K562 (cell line): Measurements from ENCODE around the gene GLP1R. TPM values are rescaled to one million over a fixed set of nuclear protein-coding genes. Genes with fewer than 3 reads are reported as not detected.

ENCODE experiments used
- ATAC-seq: fragments of 200-7000 bp; cut with Tn5 transposase; 3 replicates; pipeline ENCODE4 v1.9.1; 2020; ENCODE audit warnings: moderate library complexity
- BruUV-seq: library from RNA; stranded (reverse); fragments of 400-500 nt; replicated peaks from 2 replicates; lab custom pipeline; 2021; lab: Mats Ljungman, UMichigan
- CTCF ChIA-PET: fragments of 300-600 bp; formaldehyde crosslinking; extraction: SDS; loops from one replicate; lab custom pipeline; 2021; ENCODE audit warnings: low intra/inter-chr PET ratio; lab: Yijun Ruan, JAX
- POLR2A ChIA-PET: fragments of 300-600, 350-650 bp; sonication (Branson Sonifier 250); formaldehyde crosslinking; extraction: SDS; loops from one replicate; lab custom pipeline; 2021; ENCODE audit warnings: antibody characterized with exemption, inconsistent platforms; lab: Yijun Ruan, JAX
- DNase-seq, 4 experiments: peaks; one replicate each; pipeline versions ENCODE4 v3.0.0 to v3.0.0-alpha.2; 2011 to 2018; ENCODE audit warnings: low spot score in 3 of 4, mixed read lengths in 3 of 4; ENCODE audit errors: extremely low read depth in 1 of 4
- FAIRE-seq: peaks from 2 replicates; lab custom pipeline; 2011; peaks lifted over from hg19 to GRCh38; lab: Jason Lieb, UNC
- H2AFZ ChIP-seq: 2 replicates; pipeline ENCODE4 v1.6.0; 2011; ENCODE audit warnings: low read depth, low read length, control low read depth, inconsistent platforms
- H3K27ac ChIP-seq: fragments of 200-600 bp; 3 replicates; pipeline ENCODE4 v1.8.0; 2011; ENCODE audit warnings: low read depth, mild to moderate bottlenecking, control low read depth, inconsistent platforms, low read length, moderate library complexity, mixed read lengths; ENCODE audit errors: extremely low read depth
- H3K27me3 ChIP-seq, 2 experiments: fragments of 300-600 bp in 1 of 2; 2 replicates in 1 of 2; 3 replicates in 1 of 2; pipeline versions ENCODE4 v1.6.0 to v1.8.0; 2011; ENCODE audit warnings: inconsistent platforms in 2 of 2, low read length in 2 of 2, mild to moderate bottlenecking in 1 of 2, mixed read lengths in 1 of 2, moderate library complexity in 1 of 2; ENCODE audit not compliant: control insufficient read depth in 2 of 2, insufficient read depth in 2 of 2
- H3K36me3 ChIP-seq: fragments of 300-600 bp; 3 replicates; pipeline ENCODE4 v1.8.0; 2011; ENCODE audit warnings: mild to moderate bottlenecking, low read length, inconsistent platforms; ENCODE audit not compliant: control insufficient read depth, insufficient read depth
- H3K4me1 ChIP-seq, 2 experiments: fragments of 200-600 bp in 1 of 2; replicated peaks in 1 of 2; 2 replicates in 1 of 2; 3 replicates in 1 of 2; pipeline versions ENCODE4 v1.5.1 to v1.8.0; 2011; ENCODE audit warnings: inconsistent platforms in 2 of 2, low read length in 2 of 2, mild to moderate bottlenecking in 1 of 2, mixed read lengths in 1 of 2, moderate library complexity in 1 of 2; ENCODE audit not compliant: control insufficient read depth in 2 of 2, insufficient read depth in 2 of 2
- H3K4me2 ChIP-seq: 2 replicates; pipeline ENCODE4 v1.6.1; 2011; ENCODE audit warnings: low read length, control low read depth, inconsistent platforms, mixed read lengths; ENCODE audit not compliant: insufficient read depth
- H3K4me3 ChIP-seq: fragments of 200-600 bp; sonication (generic), shearing (Covaris generic); 2 replicates; pipeline ENCODE4 v1.5.1; 2016; ENCODE audit warnings: control low read depth, inconsistent platforms
- H3K79me2 ChIP-seq: fragments of 200-600 bp; 3 replicates; pipeline ENCODE4 v1.8.0; 2011; ENCODE audit warnings: low read length, inconsistent platforms; ENCODE audit not compliant: control insufficient read depth, insufficient read depth
- H3K9ac ChIP-seq, 2 experiments: 2 replicates each; pipeline versions ENCODE4 v1.6.0 to v1.6.1; 2011; ENCODE audit warnings: low read depth in 2 of 2, low read length in 2 of 2, control low read depth in 1 of 2, inconsistent platforms in 1 of 2, mild to moderate bottlenecking in 1 of 2, mixed read lengths in 1 of 2; ENCODE audit not compliant: insufficient read depth in 1 of 2
- H3K9me1 ChIP-seq: one replicate; pipeline ENCODE4 v1.6.0; 2011; ENCODE audit warnings: inconsistent platforms, mild to moderate bottlenecking, low read length, moderate library complexity; ENCODE audit not compliant: control insufficient read depth, insufficient read depth
- H3K9me3 ChIP-seq: replicated peaks from 2 replicates; pipeline ENCODE4 v1.5.1; 2011; ENCODE audit warnings: low read depth, low read length, inconsistent platforms; ENCODE audit not compliant: control insufficient read depth, insufficient read depth
- H4K20me1 ChIP-seq: replicated peaks from 2 replicates; pipeline ENCODE4 v1.6.1; 2011; ENCODE audit warnings: low read length, inconsistent platforms, mixed read lengths; ENCODE audit not compliant: control insufficient read depth, insufficient read depth
- ARID1B ChIP-seq: fragments of 450-650 bp; IDR thresholded peaks from 2 replicates; pipeline ENCODE4 v1.6.1; 2016; ENCODE audit warnings: antibody characterized with exemption, mild to moderate bottlenecking, inconsistent platforms
- CREB1 ChIP-seq, 2 experiments: sonication (generic) in 1 of 2; formaldehyde crosslinking in 1 of 2; IDR thresholded peaks; 2 replicates each; pipeline versions ENCODE4 v1.6.1 to v1.8.0; 2012 to 2022; ENCODE audit warnings: inconsistent platforms in 1 of 2, mild to moderate bottlenecking in 1 of 2, missing genetic modification reagents in 1 of 2, moderate library complexity in 1 of 2
- CREB3L1 ChIP-seq: fragments of 450-650 bp; IDR thresholded peaks from 2 replicates; pipeline ENCODE4 v1.6.1; 2014; ENCODE audit warnings: low read depth, mild to moderate bottlenecking, moderate library complexity, borderline replicate concordance
- HDAC6 ChIP-seq: IDR thresholded peaks from 2 replicates; pipeline ENCODE4 v1.6.1; 2012; ENCODE audit warnings: low read depth, mild to moderate bottlenecking, control low read depth, inconsistent platforms, low read length, moderate library complexity
- MED1 ChIP-seq: sonication (generic); formaldehyde crosslinking; IDR thresholded peaks from 2 replicates; pipeline ENCODE4 v1.8.1; 2023; ENCODE audit warnings: missing genetic modification reagents, borderline replicate concordance
- SFPQ ChIP-seq: fragments of 200-400 bp; formaldehyde crosslinking; IDR thresholded peaks from 2 replicates; pipeline ENCODE4 v1.6.1; 2017; ENCODE audit warnings: mild to moderate bottlenecking, low read depth, low read length, moderate library complexity
- TAF1 ChIP-seq: IDR thresholded peaks from 2 replicates; pipeline ENCODE4 v1.6.1; 2011; ENCODE audit warnings: mild to moderate bottlenecking, low read length, moderate library complexity; ENCODE audit not compliant: insufficient read depth, control insufficient read depth, severe bottlenecking; ENCODE audit errors: extremely low read depth
- TCF15 ChIP-seq: fragments of 250-450 bp; sonication (Bioruptor Pico); IDR thresholded peaks from 2 replicates; pipeline ENCODE4 v1.8.0; 2022; ENCODE audit warnings: moderate library complexity, mild to moderate bottlenecking, inconsistent platforms
- ZFP1 ChIP-seq: fragments of 450-650 bp; formaldehyde crosslinking; IDR thresholded peaks from 2 replicates; pipeline ENCODE4 v1.4.0; 2020; ENCODE audit warnings: mild to moderate bottlenecking, mixed read lengths
- WGBS: fragments of 100-300 bp; shearing (Covaris generic); methylation state at CpG from one replicate; pipeline ENCODE4 v1.1.6; 2016; ENCODE audit warnings: low coverage, mixed read lengths; ENCODE audit not compliant: insufficient coverage; ENCODE audit errors: missing lambda C conversion rate; 5-methylcytosine and 5-hydroxymethylcytosine counted together
- in situ Hi-C: fragments of 300-500 bp; cut with MboI; formaldehyde crosslinking; loops from 4 replicates; pipeline ENCODE4 v1.15.0; 2018; ENCODE audit warnings: inconsistent platforms, mixed read lengths
- intact Hi-C: fragments of 100-400 bp; cut with micrococcal nuclease; formaldehyde crosslinking; loops from 2 replicates; pipeline ENCODE4 v1.14.2; 2022
- polyA plus RNA-seq, 8 experiments: library from polyadenylated mRNA; depleted of rRNA in 4 of 8; stranded (reverse) in 5 of 8; unstranded in 3 of 8; fragments of >200 nt; fragmentation: Nextera tagmentation in 2 of 8; fragmentation: Illumina TruSeq in 1 of 8; extraction: Ambion mirVana in 2 of 8; extraction: Trizol in 1 of 8; gene quantifications; 2 replicates each; pipeline versions ENCODE4 v1.2.1 to v1.2.3, GENCODE V29; 2011 to 2014; ENCODE audit warnings: inconsistent platforms in 1 of 8, missing spikeins in 1 of 8
- total RNA-seq, 7 experiments: library from RNA; depleted of rRNA in 6 of 7; stranded (reverse); fragments of >200 nt in 6 of 7; fragmentation: Illumina TruSeq in 2 of 7; extraction: Trizol in 2 of 7; gene quantifications; 2 replicates each; pipeline versions ENCODE4 v1.2.1 to v1.2.3, GENCODE V29; 2011 to 2021; ENCODE audit warnings: low replicate concordance in 1 of 7

The GLP1R gene
- total and polyA plus RNA-seq, 9 of the 15 experiments (the other 6 are each of a cell fraction or from before 2014, with no cell fraction given), result not detected

GRCh38 chr6:39060467-39061160, 12.0 kb downstream of the GLP1R start:
- no peak overlapping the region for H3K4me2 ChIP-seq
- CTCF ChIA-PET, result interaction anchor here (0.6 kb wide), 1 partner anchor 356 kb away, joined by 3 read pairs; no protein-coding TSS in a partner anchor
- FAIRE-seq (no peak), ATAC-seq (no peak), DNase-seq (no peak)
- BruUV-seq, result no TSS peak
- POLR2A ChIA-PET, result interaction anchor here (0.6 to 1.0 kb wide), 3 partner anchors 12 to 302 kb away, joined by 3 read pairs; no protein-coding TSS in a partner anchor
- no peak overlapping the region for H3K4me3 ChIP-seq
- intact Hi-C loops (no loop called here), in situ Hi-C loops (no loop called here)
- no peak overlapping the region for H2AFZ ChIP-seq
- H4K20me1 ChIP-seq, result peaks cover 14% of the 10 kb centered on the region
- no peaks in the 10 kb centered on the region for H3K79me2 ChIP-seq
- no peaks in the 10 kb centered on the region for H3K4me1 ChIP-seq
- no peaks in the 10 kb centered on the region for H3K9me1 ChIP-seq
- H3K9ac ChIP-seq, result no peak overlapping the region
- no peak overlapping the region for H3K27ac ChIP-seq
- H3K27me3 ChIP-seq, result peaks cover 29 to 80% of the 10 kb centered on the region in 2 experiments
- no peaks in the 10 kb centered on the region for H3K36me3 ChIP-seq
- no peaks in the 10 kb centered on the region for H3K9me3 ChIP-seq
- 1% methylated on average over 7 of the region's 7 CpGs for WGBS
- TF ChIP-seq HDAC6, result no peak
- TF ChIP-seq ARID1B, result no peak
- no peak for TF ChIP-seq CREB1 (IDR thresholded peaks at IDR 0.05)
- TF ChIP-seq CREB1 (CRISPR knock-in tag; IDR thresholded peaks at IDR 0.05), result no peak
- TF ChIP-seq SFPQ, result no peak
- TF ChIP-seq TAF1, result no peak
- TF ChIP-seq ZFP1 (CRISPR knock-in tag), result no peak
- TF ChIP-seq TCF15, result no peak
- TF ChIP-seq CREB3L1, result no peak
- no peak for TF ChIP-seq MED1 (CRISPR knock-in tag)
